Measurements from ENCODE around the gene ARAP3.
"Not testable (repeated sequence)": the region's sequence is repeated elsewhere in the genome, so short reads cannot be mapped to it uniquely, and the experiment has no call there.

Gene ARAP3, protein sequence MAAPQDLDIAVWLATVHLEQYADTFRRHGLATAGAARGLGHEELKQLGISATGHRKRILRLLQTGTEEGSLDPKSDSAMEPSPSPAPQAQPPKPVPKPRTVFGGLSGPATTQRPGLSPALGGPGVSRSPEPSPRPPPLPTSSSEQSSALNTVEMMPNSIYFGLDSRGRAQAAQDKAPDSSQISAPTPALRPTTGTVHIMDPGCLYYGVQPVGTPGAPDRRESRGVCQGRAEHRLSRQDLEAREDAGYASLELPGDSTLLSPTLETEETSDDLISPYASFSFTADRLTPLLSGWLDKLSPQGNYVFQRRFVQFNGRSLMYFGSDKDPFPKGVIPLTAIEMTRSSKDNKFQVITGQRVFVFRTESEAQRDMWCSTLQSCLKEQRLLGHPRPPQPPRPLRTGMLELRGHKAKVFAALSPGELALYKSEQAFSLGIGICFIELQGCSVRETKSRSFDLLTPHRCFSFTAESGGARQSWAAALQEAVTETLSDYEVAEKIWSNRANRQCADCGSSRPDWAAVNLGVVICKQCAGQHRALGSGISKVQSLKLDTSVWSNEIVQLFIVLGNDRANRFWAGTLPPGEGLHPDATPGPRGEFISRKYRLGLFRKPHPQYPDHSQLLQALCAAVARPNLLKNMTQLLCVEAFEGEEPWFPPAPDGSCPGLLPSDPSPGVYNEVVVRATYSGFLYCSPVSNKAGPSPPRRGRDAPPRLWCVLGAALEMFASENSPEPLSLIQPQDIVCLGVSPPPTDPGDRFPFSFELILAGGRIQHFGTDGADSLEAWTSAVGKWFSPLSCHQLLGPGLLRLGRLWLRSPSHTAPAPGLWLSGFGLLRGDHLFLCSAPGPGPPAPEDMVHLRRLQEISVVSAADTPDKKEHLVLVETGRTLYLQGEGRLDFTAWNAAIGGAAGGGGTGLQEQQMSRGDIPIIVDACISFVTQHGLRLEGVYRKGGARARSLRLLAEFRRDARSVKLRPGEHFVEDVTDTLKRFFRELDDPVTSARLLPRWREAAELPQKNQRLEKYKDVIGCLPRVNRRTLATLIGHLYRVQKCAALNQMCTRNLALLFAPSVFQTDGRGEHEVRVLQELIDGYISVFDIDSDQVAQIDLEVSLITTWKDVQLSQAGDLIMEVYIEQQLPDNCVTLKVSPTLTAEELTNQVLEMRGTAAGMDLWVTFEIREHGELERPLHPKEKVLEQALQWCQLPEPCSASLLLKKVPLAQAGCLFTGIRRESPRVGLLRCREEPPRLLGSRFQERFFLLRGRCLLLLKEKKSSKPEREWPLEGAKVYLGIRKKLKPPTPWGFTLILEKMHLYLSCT (N-terminal part only)

DNA sequence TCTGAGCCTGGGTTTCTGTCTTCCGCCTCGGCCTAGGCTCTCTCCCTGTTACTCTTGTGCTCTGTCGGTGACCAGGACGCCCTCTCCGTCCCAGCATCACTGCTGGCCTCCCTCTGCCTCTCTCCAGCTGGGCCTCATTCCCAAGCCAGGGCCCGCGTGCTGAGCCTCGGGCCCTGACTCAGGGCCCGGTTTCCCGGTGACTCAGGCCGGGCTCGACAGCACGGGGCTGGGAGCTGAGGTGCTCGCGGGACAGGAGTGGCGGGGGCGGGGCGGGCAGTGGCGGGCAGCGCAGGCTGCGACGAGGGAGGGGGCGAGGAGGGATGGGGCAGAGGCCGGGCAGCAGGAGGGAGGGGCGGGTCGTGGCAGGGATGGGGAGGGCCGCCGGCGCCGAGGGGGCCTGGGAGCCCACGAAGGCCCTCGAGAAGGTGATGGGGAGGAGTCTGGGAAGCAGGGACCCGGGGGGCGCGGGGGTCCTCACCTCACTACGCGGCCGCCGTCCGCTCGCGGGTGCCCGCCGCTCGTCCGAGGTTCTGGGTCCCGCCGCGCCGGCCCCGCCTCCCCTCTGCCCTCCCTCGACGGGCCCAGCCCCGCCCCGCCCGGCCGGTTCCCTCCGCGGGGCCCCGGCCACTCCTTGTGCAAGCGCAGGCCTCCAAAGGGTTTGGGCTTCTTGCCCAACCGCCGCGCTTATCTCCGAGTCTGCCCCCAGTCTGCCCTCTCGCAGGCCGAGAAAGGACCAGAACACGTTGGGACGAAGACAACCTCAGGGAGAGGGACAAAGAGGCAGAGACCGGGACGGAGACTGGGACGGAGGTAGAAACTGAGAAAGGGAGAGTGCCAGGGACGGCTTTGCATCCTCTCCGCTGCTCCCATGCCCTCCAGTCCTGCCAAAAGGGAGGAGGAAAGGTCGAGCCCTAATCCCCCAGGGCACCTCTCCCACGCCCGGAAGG lies at the start of gene ARAP3:
Gene ARAP3 (minus strand): TSS at position 536 of the 947 bp plus-strand sequence. CDS start 1,744 bp downstream, outside the sequence.
- DNase-seq: peak; percentile 79

DNA sequence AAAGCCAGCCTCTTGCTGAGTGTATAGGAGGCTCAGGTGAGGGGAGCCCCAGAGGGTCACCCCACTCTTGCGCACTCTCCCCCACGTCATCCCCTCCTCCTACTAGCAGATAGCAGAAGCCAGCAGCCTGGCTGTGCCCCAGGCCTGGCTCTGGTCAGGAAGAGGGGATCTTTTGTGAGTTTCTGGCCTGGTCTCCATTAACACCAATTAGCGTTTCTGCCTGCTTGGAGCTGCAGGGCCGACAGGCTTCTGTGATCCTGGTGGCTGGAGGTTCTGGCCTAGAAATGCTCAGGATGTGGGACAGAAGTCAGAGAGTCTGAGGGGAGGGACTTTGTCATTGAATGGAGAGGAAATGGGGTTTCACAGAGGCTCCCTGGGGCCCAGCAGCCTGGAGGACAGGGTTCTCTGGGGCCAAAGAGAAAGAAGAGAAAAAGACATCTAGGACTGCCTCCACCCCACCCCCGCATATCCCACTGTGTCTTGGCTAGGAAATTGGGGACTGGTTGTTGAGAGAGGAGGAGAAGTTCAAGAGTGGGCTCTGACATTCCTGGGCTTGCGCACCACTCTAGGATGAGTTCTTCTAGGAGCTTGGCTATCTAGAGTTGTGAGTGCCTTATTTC lies 47.5 kb upstream of the ARAP3 start:
- DNase-seq: no peak

DNA sequence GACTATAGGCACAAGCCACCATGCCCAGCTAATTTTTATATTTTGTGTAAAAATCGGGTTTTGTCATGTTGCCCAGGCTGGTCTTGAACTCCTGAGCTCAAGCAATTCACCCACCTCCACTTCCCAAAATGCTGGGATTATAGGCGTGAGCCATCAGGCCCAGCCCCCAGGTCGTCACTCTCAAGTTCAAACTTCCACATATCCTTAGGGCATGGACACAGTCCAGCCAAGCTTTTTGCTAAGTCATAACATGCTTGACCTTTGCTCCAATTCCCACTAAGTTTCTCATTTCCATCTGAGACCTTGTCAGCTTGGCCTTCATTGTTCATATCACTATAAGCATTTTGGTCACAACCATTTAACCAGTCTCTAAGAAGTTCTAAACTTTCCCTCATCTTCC lies 43.9 kb upstream of the ARAP3 start:
- DNase-seq: no peak

DNA sequence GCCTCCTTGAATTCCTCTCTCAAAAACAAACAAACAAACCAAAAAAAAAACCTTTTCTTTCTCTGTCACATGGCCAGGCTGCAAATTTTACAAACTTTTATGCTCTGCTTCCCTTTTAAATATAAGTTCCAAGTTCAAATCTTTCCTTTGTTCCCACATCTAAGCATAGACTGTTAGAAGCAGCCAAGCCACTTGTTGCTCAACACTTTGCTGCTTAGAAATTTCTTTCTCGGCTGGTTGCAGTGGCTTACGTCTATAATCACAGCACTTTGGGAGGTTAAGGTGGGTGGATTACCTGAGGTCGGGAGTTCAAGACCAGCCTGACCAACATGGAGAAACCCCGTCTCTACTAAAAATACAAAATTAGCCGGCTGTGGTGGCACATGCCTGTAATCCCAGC lies 43.1 kb upstream of the ARAP3 start:
- not testable (repeated sequence) for DNase-seq

DNA sequence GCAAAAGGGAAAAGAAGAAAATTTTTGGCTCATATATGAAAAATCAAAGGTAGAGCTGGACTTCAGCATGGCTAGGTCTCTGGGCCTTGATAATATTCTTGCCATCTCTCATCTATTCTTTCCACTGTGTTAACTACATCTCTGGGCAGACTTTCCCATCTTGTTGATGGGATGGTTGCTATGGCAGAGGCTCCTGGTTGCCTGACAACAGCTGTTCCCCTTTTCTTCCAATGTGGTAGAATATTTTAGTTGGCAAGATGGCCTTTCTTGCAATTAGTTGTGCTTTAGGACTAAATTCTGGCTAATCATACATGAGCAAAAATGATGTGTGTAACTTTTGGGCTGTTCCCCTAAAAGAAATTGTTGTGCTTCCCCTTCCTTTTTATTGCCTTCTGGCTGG lies 40.2 kb upstream of the ARAP3 start:
- DNase-seq: no peak

DNA sequence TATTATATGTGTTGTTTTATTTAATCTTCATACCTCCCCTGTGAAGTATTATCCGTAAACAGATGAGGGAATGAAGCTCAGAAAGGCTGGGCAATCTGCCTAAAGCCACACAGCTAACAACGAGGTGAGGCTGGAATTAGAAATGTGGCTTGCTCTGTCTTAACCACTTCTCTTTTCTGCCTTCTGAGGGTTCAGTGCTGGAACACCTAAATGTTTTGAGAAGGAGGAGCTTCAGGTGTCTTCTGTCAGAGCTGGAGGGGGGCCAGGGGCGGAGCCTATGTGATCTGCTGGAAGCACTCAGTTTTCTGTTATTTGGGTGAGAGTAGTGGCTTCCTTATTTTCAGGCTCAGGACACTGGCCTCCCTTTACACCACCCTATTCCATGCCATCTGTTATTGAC lies 35.0 kb upstream of the ARAP3 start:
- DNase-seq: no peak

DNA sequence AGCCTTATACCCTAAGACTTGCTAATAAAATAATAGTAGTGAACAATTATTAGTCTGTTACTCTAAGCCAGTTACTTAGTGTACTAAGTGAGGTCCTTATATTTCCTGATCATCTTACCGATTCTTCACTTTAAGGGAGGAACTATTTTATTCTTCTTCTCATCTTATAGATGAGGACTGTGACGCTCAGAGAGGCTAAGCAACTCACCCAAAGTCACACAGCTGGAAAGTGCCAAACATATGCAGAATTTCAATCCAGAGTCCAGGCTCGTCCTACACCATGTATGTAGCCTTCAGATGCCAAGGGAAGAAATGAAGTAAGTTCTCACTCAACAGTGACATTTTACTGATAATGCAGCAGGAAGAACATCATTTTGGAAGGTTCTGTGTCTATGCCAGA lies 34.4 kb upstream of the ARAP3 start:
- no peak for DNase-seq

DNA sequence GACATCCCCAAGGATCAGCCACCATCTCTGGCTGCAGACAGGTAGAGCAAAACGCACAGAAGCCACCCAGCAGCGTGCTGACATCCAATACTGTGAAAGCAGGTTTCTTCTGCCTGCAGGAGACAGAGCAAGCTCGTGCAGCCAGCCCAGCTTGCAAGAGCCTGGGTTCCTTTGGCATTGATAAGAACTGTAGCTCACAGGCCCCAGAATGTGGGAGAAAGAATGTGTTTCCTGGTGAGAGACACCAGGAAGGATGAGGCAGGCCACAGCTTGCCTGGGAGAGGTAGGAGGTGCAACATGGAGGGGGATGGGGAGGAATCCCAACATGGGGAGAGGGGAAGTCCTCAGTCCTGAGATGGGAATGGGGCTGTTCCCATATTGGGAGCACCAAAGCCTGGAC lies 34.0 kb upstream of the ARAP3 start:
- DNase-seq: no peak

DNA sequence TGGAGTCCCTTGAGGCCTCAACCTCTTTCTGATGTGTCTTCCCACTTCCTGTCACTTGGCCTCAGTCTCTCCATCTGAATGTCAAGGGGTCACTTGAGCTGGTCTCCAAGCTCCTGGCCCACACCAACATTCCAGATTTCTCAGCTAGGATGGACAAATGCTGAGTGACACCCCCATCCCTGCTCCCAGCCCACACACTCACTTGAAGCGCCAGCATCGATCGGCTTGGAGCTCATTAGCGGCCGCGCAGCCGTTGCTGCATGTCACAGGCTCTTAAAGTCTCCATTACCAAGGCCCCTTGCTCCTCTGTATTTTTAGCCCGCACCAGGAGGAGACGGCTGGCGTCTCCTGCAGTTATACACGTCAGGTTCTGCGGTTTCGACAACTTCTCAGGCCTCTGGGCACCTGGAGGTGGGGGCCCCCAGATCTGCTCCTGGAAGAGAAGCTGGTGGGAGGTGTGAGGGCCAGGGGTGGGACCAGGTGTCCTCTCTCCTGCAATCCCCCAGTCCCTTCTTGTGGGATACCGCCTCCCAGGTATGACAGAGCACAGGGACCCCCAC lies 33.4 kb upstream of the ARAP3 start:
- DNase-seq: no peak

DNA sequence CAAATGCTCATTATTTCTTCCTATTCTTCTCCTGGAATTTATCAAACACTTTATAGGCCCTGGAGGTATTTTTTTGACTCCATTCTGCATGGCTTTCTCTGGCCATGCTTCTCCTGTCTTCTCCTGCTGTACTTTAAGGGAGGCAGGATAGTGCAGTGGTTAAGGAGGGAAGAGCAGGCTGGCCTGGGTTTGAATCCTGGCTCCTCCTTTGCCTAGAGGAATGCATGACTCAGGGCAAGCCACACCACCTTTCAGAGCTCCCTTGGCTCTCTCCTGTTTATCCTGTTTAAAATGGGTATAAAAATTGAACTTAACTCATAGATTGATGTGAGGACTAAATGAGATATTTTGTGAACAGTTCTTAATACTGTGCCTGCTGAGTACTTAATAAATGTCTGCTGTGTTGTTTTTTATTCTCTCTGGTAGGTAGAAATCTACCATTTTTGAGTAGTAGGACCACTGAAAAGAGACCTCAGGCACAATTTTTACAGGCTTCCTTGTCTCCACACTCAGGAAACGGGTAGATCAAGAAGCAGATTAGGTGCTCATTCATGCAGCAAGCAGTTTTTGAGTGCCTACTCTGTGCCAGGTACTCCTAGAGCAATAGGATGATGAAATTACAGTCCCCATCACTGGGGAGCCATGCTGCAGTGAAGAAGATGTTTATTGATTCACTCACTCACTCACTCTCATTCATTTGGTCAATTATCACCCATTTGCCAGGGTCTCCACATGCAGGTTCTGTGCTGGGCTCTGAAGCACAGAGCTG lies 32.7 kb upstream of the ARAP3 start:
- DNase-seq: no peak

DNA sequence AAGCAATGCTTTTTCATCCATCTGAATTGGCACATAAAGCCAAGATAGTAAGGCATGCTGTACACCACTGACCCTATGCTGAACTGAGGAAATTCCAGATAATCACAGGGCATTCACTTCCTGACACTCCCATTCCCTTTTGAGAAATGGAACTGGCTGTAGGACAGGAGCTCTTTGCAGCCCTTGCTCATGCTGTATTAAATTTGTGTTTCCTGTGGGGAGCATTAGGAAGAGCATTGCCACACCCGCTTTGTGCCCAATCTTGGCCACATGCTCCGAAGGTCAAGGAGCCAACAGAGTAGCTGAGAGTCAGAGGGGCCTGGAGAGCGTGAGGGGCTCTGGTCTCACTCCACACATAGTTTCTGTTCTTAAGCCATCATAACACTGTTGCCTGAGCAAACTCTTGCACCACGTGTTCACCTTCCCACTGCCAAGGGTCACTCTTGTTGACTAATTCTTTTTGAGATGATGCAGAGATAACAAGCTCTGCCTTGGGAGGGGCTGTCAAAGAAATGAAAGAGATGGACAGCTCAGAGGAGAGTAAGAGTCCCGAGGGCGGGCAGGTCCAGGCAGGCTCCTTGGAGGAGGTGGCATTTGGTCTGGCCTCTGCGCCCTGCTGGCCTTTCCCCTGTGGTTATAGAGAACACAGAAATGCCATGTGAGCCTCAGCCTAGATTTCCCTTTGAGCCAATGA lies 31.7 kb upstream of the ARAP3 start:
- DNase-seq: no peak

DNA sequence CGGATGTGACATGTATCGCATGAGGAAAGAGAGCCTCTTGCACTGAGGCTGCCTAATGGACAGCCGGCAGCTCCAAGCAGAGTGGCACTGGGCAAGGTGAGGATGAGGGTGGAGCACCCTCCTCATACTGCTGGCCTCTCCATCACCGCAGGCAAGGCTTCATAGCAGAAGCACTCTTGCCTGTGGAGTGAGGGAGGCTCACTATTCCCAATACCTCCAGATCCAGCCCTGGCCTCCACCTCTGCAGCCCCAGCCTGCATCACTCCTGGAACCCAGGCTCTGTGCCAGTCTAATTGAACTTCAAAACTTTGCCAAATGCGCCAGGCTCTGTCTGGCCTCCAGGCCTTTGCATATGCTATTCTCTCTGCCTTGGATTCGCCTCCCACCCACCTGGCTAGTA lies 29.7 kb upstream of the ARAP3 start:
- DNase-seq: no peak

DNA sequence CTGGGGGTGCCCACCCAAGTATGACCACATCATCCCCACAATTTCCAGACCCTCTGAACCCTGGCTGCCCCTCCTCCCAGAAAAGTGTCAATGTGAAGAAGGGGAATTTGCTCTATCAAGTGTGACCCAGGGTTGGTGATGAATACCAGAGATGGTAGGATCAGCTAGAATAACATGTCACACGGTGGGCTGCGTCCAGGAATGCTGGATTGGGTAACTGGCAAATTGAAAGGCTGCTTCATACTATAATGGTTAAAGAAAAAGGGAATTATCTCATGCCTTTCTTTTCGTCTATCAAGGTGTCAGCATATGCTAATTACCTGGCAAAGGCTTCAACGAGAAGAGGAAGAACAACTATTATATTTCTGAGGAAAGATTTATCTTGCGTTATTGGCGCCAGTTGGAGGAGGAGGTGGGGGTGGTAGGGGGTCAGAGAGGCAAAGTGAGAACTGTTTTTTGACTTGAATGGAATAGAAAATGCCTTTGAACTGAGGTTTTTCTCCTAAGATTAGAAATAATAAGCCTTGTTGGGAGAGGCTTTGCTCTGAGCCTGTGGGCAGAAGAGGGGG lies 27.8 kb upstream of the ARAP3 start:
- no peak for DNase-seq

DNA sequence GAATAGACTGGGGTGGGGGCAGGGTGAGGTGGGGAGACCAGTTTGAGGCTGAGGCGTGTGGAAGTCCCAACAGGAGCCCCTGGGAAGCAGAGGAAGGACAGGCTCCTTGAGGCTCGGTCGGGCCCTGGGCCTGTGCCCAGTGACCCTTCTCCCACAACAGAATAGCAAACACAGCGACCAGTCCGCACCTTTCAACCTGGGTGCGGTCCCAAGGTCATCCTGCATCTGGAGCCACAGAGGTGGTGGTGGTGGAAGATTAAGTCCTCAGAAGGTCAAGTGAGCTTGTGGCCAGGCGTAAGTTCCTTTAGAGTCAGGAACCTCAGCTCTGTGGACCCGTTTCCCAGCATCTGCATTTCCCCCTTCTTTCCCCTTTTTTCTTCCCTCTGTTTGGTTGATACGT lies 26.0 kb upstream of the ARAP3 start:
- no peak for DNase-seq

DNA sequence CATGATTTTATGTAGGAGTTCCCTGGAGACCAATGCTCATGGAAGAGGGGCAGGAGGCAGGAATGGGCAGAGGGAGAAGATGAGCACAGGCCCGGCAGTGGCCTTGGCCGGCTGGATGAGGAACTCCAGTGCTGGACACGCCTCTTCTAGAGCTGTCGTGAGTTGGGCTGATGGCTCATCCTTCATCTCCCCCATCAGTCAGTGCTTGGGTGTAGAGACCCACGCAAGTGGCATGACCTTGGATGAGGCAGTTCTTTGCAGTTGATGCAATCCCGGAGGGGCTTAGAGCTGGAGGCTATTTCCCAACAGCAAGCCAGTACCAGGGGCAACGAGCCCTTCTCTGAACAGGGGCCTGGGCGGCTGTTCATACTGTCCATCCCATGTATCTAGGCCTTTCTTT lies 25.5 kb upstream of the ARAP3 start:
- no peak for DNase-seq

DNA sequence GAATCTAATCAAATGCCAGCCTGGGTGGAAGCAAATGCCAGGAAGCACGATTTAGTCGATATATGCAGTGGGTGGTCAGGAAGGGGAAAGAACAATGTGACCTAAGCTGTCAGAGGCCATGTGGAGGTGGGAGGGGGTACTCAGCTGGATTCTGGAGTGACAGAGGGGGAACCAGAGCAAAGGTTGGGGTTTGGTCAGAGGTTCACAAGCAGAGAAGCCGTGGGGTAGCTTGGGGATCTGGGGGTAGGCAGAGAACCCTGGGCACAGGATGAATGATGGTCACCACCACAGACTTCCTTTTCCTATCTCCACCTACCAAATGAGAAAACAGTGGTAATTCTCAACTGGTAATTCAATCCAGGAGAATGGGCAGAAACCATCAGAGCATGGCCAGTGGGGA lies 24.1 kb upstream of the ARAP3 start:
- no peak for DNase-seq

DNA sequence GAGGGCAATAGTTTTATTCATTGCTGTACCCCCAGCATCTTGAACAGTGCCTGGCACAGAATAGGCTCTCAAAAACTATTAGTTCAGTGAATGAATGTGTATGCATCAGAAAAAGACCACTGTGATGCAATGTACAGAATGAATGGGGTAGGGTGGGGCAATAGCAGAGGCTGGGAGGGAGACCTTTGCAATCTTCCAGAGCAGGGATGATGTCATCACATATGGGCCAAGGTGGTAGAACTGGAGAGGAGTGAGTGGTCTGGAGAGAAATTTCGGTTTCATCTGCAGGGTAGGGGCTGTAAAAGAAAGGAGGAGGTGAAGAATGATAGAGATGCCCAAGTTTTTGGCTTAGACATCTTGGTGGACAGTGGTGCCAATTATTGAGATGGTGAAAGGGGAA lies 23.4 kb upstream of the ARAP3 start:
- no peak for DNase-seq

DNA sequence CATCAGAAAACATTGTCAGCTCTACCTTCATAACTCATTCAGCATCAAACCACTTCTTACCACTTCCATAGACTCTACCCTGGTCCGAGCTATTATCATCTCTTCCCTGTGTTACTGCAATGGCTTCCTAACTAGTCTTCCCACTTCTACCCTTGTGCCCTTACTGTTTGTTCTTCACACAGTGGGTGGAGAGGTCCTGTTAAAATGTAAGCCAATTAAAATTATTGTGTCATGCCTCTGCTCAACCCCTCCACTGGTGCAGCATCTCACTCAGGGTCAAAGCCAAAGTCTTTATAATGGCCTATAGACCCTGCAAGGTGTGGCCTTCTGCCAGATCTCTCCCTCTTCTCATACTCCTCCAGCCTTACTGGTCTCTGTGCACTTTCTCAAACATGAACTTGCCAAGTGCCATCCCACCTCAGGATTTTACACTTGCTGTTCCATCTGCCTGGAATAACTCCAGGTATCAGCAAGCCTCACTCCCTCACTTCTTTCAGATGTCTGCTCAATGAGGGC lies 22.8 kb upstream of the ARAP3 start:
- no peak for DNase-seq

DNA sequence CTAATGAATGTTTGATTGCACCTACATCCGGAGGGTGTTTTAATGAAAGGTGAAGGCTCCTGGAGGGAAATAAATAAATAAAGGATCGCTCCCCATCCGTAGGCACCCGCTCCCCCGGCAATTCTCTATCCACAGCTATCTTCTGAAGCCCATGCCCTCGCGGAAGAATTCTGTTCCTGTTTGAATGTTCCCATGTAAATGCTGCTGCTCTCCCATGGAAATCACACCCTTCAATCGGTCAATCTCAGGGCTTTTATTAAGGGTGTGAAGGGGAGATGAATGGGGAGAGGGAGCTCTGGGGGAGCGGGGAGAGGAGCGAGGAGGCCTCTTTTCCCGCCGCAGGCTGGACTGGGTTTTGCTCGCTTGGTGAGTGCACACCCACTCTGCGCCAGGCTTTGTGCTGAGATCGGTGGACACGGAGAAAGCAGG lies 21.1 kb upstream of the ARAP3 start:
- DNase-seq: no peak

All from activated effector memory CD4-positive, alpha-beta T cell treated with anti-CD3 and anti-CD28 coated beads, Interleukin-2, amount 50 U/mL, for 16 hours (primary cell).